ENCODE measurements around the gene CHI3L2. TPM values are rescaled to one million over a fixed set of nuclear protein-coding genes. Genes with fewer than 3 reads are reported as not detected.

The CHI3L2 gene
- total and polyA plus RNA-seq, 2 experiments from 2014 or later = 0.68 TPM; not detected in 1

- TF ChIP-seq ZNF462 (CRISPR knock-in tag; IDR thresholded peaks at IDR 0.05) = no peak
- TF ChIP-seq NANOG (IDR thresholded peaks at IDR 0.05; ENCODE audit: borderline replicate concordance) = no peak
- no peak for TF ChIP-seq ZNF331 (CRISPR knock-in tag; IDR thresholded peaks at IDR 0.05; ENCODE audit: low read depth)
- TF ChIP-seq EZH2 (IDR thresholded peaks at IDR 0.05; ENCODE audit: low read depth, unreplicated experiment) = no peak
- TF ChIP-seq POLR2AphosphoS5 (IDR thresholded peaks at IDR 0.05; ENCODE audit: low read depth) = no peak
- no peak for TF ChIP-seq EZH2phosphoT487 (IDR thresholded peaks at IDR 0.05; ENCODE audit: unreplicated experiment)
- TF ChIP-seq CTCF (conservative IDR thresholded peaks at IDR 0.05; ENCODE audit: low read depth in 2 of 2) = no peak
- TF ChIP-seq ETS1 (IDR thresholded peaks at IDR 0.05) = no peak
Measured at GRCh38 chr1:111221633-111222291, 5.8 kb upstream of the CHI3L2 start (continued).

Data from GM23338 (cell line).